ENCODE data around the gene PDZD2.

- TF ChIP-seq, protein P1, sequence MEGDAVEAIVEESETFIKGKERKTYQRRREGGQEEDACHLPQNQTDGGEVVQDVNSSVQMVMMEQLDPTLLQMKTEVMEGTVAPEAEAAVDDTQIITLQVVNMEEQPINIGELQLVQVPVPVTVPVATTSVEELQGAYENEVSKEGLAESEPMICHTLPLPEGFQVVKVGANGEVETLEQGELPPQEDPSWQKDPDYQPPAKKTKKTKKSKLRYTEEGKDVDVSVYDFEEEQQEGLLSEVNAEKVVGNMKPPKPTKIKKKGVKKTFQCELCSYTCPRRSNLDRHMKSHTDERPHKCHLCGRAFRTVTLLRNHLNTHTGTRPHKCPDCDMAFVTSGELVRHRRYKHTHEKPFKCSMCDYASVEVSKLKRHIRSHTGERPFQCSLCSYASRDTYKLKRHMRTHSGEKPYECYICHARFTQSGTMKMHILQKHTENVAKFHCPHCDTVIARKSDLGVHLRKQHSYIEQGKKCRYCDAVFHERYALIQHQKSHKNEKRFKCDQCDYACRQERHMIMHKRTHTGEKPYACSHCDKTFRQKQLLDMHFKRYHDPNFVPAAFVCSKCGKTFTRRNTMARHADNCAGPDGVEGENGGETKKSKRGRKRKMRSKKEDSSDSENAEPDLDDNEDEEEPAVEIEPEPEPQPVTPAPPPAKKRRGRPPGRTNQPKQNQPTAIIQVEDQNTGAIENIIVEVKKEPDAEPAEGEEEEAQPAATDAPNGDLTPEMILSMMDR (IDR thresholded peaks at IDR 0.05): no peak
- TF ChIP-seq POLR2A (IDR thresholded peaks at IDR 0.05): no peak
- TF ChIP-seq POLR2AphosphoS5 (IDR thresholded peaks at IDR 0.05; ENCODE audit: insufficient read depth in 1 of 2, low read depth in 1 of 2): no peak
Measured at GRCh38 chr5:32102254-32102986, 463.5 kb downstream of the PDZD2 start.

All from vagina (tissue), 2 donors.